A673 (cell line): ENCODE results near the gene CLSTN1. TPM values are rescaled to one million over a fixed set of nuclear protein-coding genes. Genes with fewer than 3 reads are reported as not detected.

Experiments
- BruUV-seq: library from RNA; stranded (reverse); fragments of 400-500 nt; replicated peaks from 2 replicates; lab custom pipeline; 2021; lab: Mats Ljungman, UMichigan
- CTCF ChIA-PET: fragments of 300-600 bp; sonication (Branson Sonifier 250); formaldehyde crosslinking; loops from one replicate; lab custom pipeline; 2022; ENCODE audit warnings: antibody characterized with exemption; lab: Charles Lee
- POLR2A ChIA-PET: fragments of 300-600 bp; sonication (Branson Sonifier 250); formaldehyde crosslinking; loops from one replicate; lab custom pipeline; 2022; ENCODE audit warnings: antibody characterized with exemption; ENCODE audit not compliant: low non-redundant PET; lab: Charles Lee
- DNase-seq: peaks from one replicate; pipeline ENCODE4 v3.0.0-alpha.2; 2015; ENCODE audit warnings: low spot score
- H3K27ac ChIP-seq: fragments of 200-600 bp; sonication (generic); 2 replicates; pipeline ENCODE4 v1.5.1; 2016; ENCODE audit warnings: mixed run types, low read depth, mild to moderate bottlenecking, mixed read lengths, antibody characterized with exemption, low read length; ENCODE audit not compliant: poor library complexity, severe bottlenecking
- H3K27me3 ChIP-seq: fragments of 200-600 bp; sonication (generic); replicated peaks from 2 replicates; pipeline ENCODE4 v1.6.1; 2017; ENCODE audit warnings: mixed run types, low read depth, mild to moderate bottlenecking, mixed read lengths, antibody characterized with exemption, low read length; ENCODE audit not compliant: insufficient read depth, poor library complexity
- H3K36me3 ChIP-seq: fragments of 200-600 bp; sonication (generic); 2 replicates; pipeline ENCODE4 v1.6.1; 2016; ENCODE audit warnings: mixed run types, mild to moderate bottlenecking, mixed read lengths, antibody characterized with exemption, low read length; ENCODE audit not compliant: insufficient read depth, poor library complexity, severe bottlenecking
- H3K4me1 ChIP-seq: fragments of 200-600 bp; sonication (generic); 2 replicates; pipeline ENCODE4 v1.6.1; 2017; ENCODE audit warnings: mixed run types, mild to moderate bottlenecking, mixed read lengths, antibody characterized with exemption, low read length; ENCODE audit not compliant: insufficient read depth, poor library complexity, severe bottlenecking
- H3K4me3 ChIP-seq: fragments of 200-600 bp; sonication (generic); 2 replicates; pipeline ENCODE4 v1.5.1; 2016; ENCODE audit warnings: low read depth, mixed run types, mild to moderate bottlenecking, mixed read lengths, low read length; ENCODE audit not compliant: poor library complexity, severe bottlenecking
- H3K9me3 ChIP-seq: fragments of 200-600 bp; sonication (generic); 2 replicates; pipeline ENCODE4 v1.6.1; 2016; ENCODE audit warnings: mixed run types, low read depth, mild to moderate bottlenecking, mixed read lengths, antibody characterized with exemption, low read length; ENCODE audit not compliant: poor library complexity, severe bottlenecking
- EZH2 ChIP-seq: fragments of 200-600 bp; sonication (generic); IDR thresholded peaks from 2 replicates; pipeline ENCODE4 v1.6.1; 2017; ENCODE audit warnings: borderline replicate concordance, low read depth, mild to moderate bottlenecking, mixed read lengths, antibody characterized with exemption, low read length; ENCODE audit not compliant: poor library complexity, severe bottlenecking
- intact Hi-C: fragments of 100-400 bp; cut with micrococcal nuclease; formaldehyde crosslinking; loops from one replicate; pipeline ENCODE4 v1.10.0; 2022; ENCODE audit not compliant: unreplicated experiment
- total RNA-seq: library from RNA; stranded (reverse); gene quantifications from 2 replicates; pipeline ENCODE4 v1.2.3, GENCODE V29; 2021
- TF ChIP-seq, protein P1 (sequence below): fragments of 300-800, 200-600 bp; sonication (generic); conservative IDR thresholded peaks from 2 replicates; pipeline ENCODE4 v1.5.1; 2017; ENCODE audit warnings: low read depth, mild to moderate bottlenecking, antibody characterized with exemption, low read length, moderate library complexity, mixed read lengths

CLSTN1 gene
- total RNA-seq, 1 experiment from 2014 or later, result 77.4 TPM

DNA sequence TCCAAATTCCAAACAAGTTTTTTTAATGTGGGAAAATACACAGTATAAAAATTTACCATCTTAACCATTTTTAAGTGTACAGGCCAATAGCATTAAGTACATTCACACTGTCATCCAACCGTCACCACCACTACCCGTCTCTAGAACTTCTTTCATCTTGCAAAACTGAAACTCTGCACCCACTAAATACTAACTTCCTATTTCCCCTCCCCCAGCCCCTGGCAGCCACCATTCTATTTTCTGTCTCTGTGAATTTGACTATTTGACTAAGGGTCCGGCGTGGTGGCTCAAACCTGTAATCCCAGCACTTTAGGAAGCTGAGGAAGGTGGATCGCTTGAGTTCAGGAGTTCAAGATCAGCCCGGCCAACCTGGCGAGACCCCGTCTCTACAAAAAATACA, 36.1 kb downstream of the CLSTN1 start:
- CTCF ChIA-PET, result no interaction called here
- H3K36me3 ChIP-seq, result no peaks in the 10 kb centered on the region

DNA sequence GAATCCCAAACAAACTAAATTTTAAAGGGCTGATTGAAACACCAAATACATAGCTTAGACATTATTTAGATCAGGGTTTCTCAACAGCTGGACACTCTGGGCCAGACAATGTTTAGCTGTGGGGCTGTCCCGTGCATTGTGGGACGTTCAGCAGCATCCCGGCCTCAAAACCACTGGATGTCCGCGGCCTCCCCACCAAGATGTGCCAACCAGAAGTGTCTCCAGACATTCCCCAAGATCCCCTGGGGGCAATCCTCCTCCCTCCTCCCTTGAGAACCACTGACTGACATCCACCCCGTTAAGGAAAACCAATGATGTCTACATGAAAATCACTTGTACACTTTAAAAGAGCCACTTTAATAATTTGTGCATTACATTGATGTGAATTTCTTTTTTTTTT, 38.4 kb downstream of the CLSTN1 start:
- no TSS peak for BruUV-seq
- POLR2A ChIA-PET, result no interaction called here
- intact Hi-C loops, result no loop called here

More for the DNA sequence above, 36.1 kb downstream of the CLSTN1 start:
- intact Hi-C loops, result no loop called here
- no TSS peak for BruUV-seq
- no peak for DNase-seq
- Histone ChIP-seq H3K9me3 (no peaks in the 10 kb centered on the region), H3K27me3 (no peaks in the 10 kb centered on the region), H3K27ac (no peak overlapping the region), H3K4me1 (peaks cover 14% of the 10 kb centered on the region), H3K4me3 (no peak overlapping the region)
- POLR2A ChIA-PET, result no interaction called here
- TF ChIP-seq, protein P1, sequence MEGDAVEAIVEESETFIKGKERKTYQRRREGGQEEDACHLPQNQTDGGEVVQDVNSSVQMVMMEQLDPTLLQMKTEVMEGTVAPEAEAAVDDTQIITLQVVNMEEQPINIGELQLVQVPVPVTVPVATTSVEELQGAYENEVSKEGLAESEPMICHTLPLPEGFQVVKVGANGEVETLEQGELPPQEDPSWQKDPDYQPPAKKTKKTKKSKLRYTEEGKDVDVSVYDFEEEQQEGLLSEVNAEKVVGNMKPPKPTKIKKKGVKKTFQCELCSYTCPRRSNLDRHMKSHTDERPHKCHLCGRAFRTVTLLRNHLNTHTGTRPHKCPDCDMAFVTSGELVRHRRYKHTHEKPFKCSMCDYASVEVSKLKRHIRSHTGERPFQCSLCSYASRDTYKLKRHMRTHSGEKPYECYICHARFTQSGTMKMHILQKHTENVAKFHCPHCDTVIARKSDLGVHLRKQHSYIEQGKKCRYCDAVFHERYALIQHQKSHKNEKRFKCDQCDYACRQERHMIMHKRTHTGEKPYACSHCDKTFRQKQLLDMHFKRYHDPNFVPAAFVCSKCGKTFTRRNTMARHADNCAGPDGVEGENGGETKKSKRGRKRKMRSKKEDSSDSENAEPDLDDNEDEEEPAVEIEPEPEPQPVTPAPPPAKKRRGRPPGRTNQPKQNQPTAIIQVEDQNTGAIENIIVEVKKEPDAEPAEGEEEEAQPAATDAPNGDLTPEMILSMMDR, result no peak

DNA sequence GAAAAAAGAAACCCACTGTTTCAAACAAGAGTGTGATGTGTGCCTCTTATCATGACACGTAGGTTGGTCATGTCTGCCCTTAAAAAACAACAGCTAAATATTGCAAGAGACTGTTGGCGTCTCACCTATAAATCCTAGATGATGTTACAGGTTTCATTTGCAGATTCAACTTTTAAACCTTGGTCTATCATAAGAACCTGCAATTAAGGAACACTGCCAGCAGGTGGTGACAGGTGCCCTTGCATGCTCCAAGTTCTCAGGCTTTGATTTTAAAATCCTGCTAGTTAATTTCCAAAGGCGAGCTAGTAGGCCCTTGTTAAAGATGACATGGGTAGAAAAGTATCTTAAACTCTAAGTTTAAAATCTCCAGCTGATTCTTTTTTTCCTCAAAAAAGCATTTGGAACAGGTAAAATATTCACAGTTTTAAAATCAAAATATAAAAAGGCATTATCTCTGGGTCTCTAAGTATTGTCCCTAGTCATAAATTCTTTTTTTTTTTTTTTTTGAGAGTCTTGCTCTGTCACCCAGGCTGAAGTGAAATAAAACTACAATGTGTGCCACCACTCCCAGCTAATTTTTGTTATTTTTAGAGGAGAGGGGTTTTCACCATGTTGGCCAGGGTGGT, 39.1 kb downstream of the CLSTN1 start:
- no TSS peak for BruUV-seq
- H3K36me3 ChIP-seq, result no peaks in the 10 kb centered on the region
- H3K9me3 ChIP-seq, result no peaks in the 10 kb centered on the region
- ChIA-PET POLR2A (no interaction called here), CTCF (interaction anchor here (0.6 to 1.1 kb wide), 5 partner anchors 28 to 83 kb away, joined by 3 to 5 read pairs (median 4); no protein-coding TSS in a partner anchor)
- TF ChIP-seq, protein P1, result peak; percentile 71
- TF ChIP-seq EZH2, result no peak
- H3K4me1 ChIP-seq, result peaks cover 8% of the 10 kb centered on the region
- peak; percentile 65 for DNase-seq
- no peaks in the 10 kb centered on the region for H3K27me3 ChIP-seq
- no peak overlapping the region for H3K27ac ChIP-seq
- no peak overlapping the region for H3K4me3 ChIP-seq
- intact Hi-C loops, result loop anchor here (1.0 kb wide), 2 partner anchors 77 to 83 kb away; no protein-coding TSS in a partner anchor

More for the DNA sequence above, 38.4 kb downstream of the CLSTN1 start:
- H3K36me3 ChIP-seq, result no peaks in the 10 kb centered on the region
- TF ChIP-seq, protein P1, result no peak
- no peak for TF ChIP-seq EZH2
- DNase-seq, result no peak
- H3K27me3 ChIP-seq, result no peaks in the 10 kb centered on the region
- H3K4me1 ChIP-seq, result peaks cover 8% of the 10 kb centered on the region
- no peak overlapping the region for H3K4me3 ChIP-seq
- H3K27ac ChIP-seq, result no peak overlapping the region
- CTCF ChIA-PET, result interaction anchor here (0.6 to 1.1 kb wide), 4 partner anchors 41 to 173 kb away, joined by 3 to 5 read pairs (median 4); no protein-coding TSS in a partner anchor
- H3K9me3 ChIP-seq, result no peaks in the 10 kb centered on the region
